ENCODE results near the gene NTN1. TPM values are rescaled to one million over a fixed set of nuclear protein-coding genes. Genes with fewer than 3 reads are reported as not detected.

Gene NTN1
- total and polyA plus RNA-seq, 2 of the 4 experiments (the other 2 are of a cell fraction), result under 0.01 to 0.07 TPM

Small RNA genes within 50 kb of the gene (microRNA-seq; reads per million reads assigned to microRNA genes)
- gene AC005695.3 (ENCODE audit: insufficient read depth, insufficient read length), result not detected

Small RNA genes within 50 kb of the gene (small RNA-seq; reads per million reads assigned to genes)
- gene AC005695.3, result 0 to 0.08 (median 0) reads per million in 5 experiments

Other genes with a start within 250 kb of the NTN1 start
- gene MFSD6L, start 222.1 kb upstream of the NTN1 start, total RNA-seq (2012; rRNA removed), result not detected in 2 replicates
- gene MFSD6L, start 222.1 kb upstream of the NTN1 start, polyA plus RNA-seq (2012; rRNA removed), result not detected in 2 replicates
- gene PIK3R6, start 153.8 kb upstream of the NTN1 start, total RNA-seq (2012; rRNA removed), result not detected in 2 replicates
- gene PIK3R6, start 153.8 kb upstream of the NTN1 start, polyA plus RNA-seq (2012; rRNA removed), result not detected in 2 replicates
- not detected in 2 replicates for gene PIK3R5, start 55.8 kb upstream of the NTN1 start, total RNA-seq (2012; rRNA removed)
- gene PIK3R5, start 55.8 kb upstream of the NTN1 start, polyA plus RNA-seq (2012; rRNA removed), result not detected in 2 replicates